SK-N-SH treated with all-trans-retinoic acid at 6 μM for 48 hours (cell line): ENCODE results near the gene PHF1.

ENCODE experiments used
- ATAC-seq: fragments of 200-7000 bp; cut with Tn5 transposase; 3 replicates; pipeline ENCODE4 v1.9.1; 2020; ENCODE audit warnings: mild to moderate bottlenecking, moderate library complexity
- ARNTL ChIP-seq: fragments of 450-650 bp; formaldehyde crosslinking; IDR thresholded peaks from 2 replicates; pipeline ENCODE4 v1.5.0; 2020; ENCODE audit warnings: low read depth, mild to moderate bottlenecking, moderate library complexity, borderline replicate concordance
- BACH2 ChIP-seq: fragments of 250-450 bp; sonication (Bioruptor Pico); IDR thresholded peaks from 2 replicates; pipeline ENCODE4 v1.9.0; 2021; ENCODE audit warnings: mild to moderate bottlenecking, borderline replicate concordance
- CREB5 ChIP-seq: fragments of 250-450 bp; sonication (Bioruptor Pico); IDR thresholded peaks from 2 replicates; pipeline ENCODE4 v1.5.1; 2020; ENCODE audit warnings: low read depth, mild to moderate bottlenecking, moderate library complexity
- CSDC2 ChIP-seq: fragments of 250-450 bp; sonication (Bioruptor Pico); IDR thresholded peaks from 2 replicates; pipeline ENCODE4 v1.5.0; 2020; ENCODE audit warnings: mild to moderate bottlenecking, moderate library complexity
- ESRRG ChIP-seq: fragments of 250-450 bp; sonication (Bioruptor Pico); IDR thresholded peaks from 2 replicates; pipeline ENCODE4 v1.6.1; 2021; ENCODE audit warnings: mild to moderate bottlenecking
- GLIS3 ChIP-seq: fragments of 250-450 bp; sonication (Bioruptor Pico); IDR thresholded peaks from 2 replicates; pipeline ENCODE4 v1.5.0; 2020; ENCODE audit warnings: mild to moderate bottlenecking, moderate library complexity
- ISL1 ChIP-seq: fragments of 250-450 bp; sonication (Bioruptor Pico); IDR thresholded peaks from 2 replicates; pipeline ENCODE4 v2.1.2; 2022; ENCODE audit warnings: mild to moderate bottlenecking, moderate library complexity
- OSR1 ChIP-seq: fragments of 250-450 bp; sonication (Bioruptor Pico); IDR thresholded peaks from 2 replicates; pipeline ENCODE4 v1.8.0; 2022; ENCODE audit warnings: moderate library complexity, mild to moderate bottlenecking, inconsistent platforms
- PATZ1 ChIP-seq: fragments of 250-450 bp; sonication (Bioruptor Pico); IDR thresholded peaks from 2 replicates; pipeline ENCODE4 v1.8.0; 2020; ENCODE audit warnings: mild to moderate bottlenecking, moderate library complexity, borderline replicate concordance
- PPARA ChIP-seq: fragments of 250-450 bp; sonication (Bioruptor Pico); IDR thresholded peaks from 2 replicates; pipeline ENCODE4 v1.5.0; 2020; ENCODE audit warnings: mild to moderate bottlenecking, borderline replicate concordance
- RARB ChIP-seq: fragments of 250-450 bp; sonication (Bioruptor Pico); IDR thresholded peaks from 2 replicates; pipeline ENCODE4 v1.8.0; 2021; ENCODE audit warnings: mild to moderate bottlenecking, moderate library complexity
- SNAI2 ChIP-seq: fragments of 250-450 bp; sonication (Bioruptor Pico); IDR thresholded peaks from 2 replicates; pipeline ENCODE4 v1.5.0; 2020; ENCODE audit warnings: mild to moderate bottlenecking, moderate library complexity
- TCF4 ChIP-seq: fragments of 250-450 bp; sonication (Bioruptor Pico); IDR thresholded peaks from 2 replicates; pipeline ENCODE4 v1.8.0; 2021; ENCODE audit warnings: mild to moderate bottlenecking, moderate library complexity, borderline replicate concordance
- TOX ChIP-seq: fragments of 250-450 bp; sonication (Bioruptor Pico); IDR thresholded peaks from 2 replicates; pipeline ENCODE4 v1.8.0; 2021; ENCODE audit warnings: mild to moderate bottlenecking, moderate library complexity, borderline replicate concordance
- TSHZ2 ChIP-seq: fragments of 250-450 bp; sonication (Bioruptor Pico); IDR thresholded peaks from 2 replicates; pipeline ENCODE4 v1.5.0; 2020; ENCODE audit warnings: mild to moderate bottlenecking, moderate library complexity
- ZC3H10 ChIP-seq: fragments of 250-450 bp; sonication (Bioruptor Pico); IDR thresholded peaks from 2 replicates; pipeline ENCODE4 v1.5.1; 2021; ENCODE audit warnings: mild to moderate bottlenecking, moderate library complexity
- ZFP3 ChIP-seq: fragments of 250-450 bp; sonication (Bioruptor Pico); IDR thresholded peaks from 2 replicates; pipeline ENCODE4 v1.5.0; 2020; ENCODE audit warnings: mild to moderate bottlenecking, moderate library complexity
- ZFP30 ChIP-seq: fragments of 450-650 bp; formaldehyde crosslinking; IDR thresholded peaks from 2 replicates; pipeline ENCODE4 v1.5.0; 2022; ENCODE audit warnings: mild to moderate bottlenecking, moderate library complexity
- ZNF70 ChIP-seq: fragments of 450-650 bp; formaldehyde crosslinking; IDR thresholded peaks from 2 replicates; pipeline ENCODE4 v1.5.0; 2020; ENCODE audit warnings: mild to moderate bottlenecking, moderate library complexity
- TF ChIP-seq, protein P1 (sequence below): fragments of 250-450 bp; sonication (Bioruptor Pico); IDR thresholded peaks from 2 replicates; pipeline ENCODE4 v1.5.1; 2021; ENCODE audit warnings: mild to moderate bottlenecking, moderate library complexity

PHF1 gene

GRCh38 chr6:33443619-33444504, 33.0 kb downstream of the PHF1 start:
- TF ChIP-seq TSHZ2 (no peak), ARNTL (CRISPR knock-in tag) (no peak), CSDC2 (CRISPR knock-in tag) (no peak), PPARA (CRISPR knock-in tag) (no peak), ZC3H10 (CRISPR knock-in tag) (no peak), ZFP3 (CRISPR knock-in tag) (no peak), OSR1 (CRISPR knock-in tag) (no peak), PATZ1 (CRISPR knock-in tag) (no peak), SNAI2 (CRISPR knock-in tag) (no peak), GLIS3 (CRISPR knock-in tag) (no peak), TCF4 (CRISPR knock-in tag) (no peak), ZFP30 (CRISPR knock-in tag) (no peak), TOX (CRISPR knock-in tag) (no peak), CREB5 (no peak), ISL1 (CRISPR knock-in tag) (no peak), ESRRG (no peak)
- TF ChIP-seq, protein P1, sequence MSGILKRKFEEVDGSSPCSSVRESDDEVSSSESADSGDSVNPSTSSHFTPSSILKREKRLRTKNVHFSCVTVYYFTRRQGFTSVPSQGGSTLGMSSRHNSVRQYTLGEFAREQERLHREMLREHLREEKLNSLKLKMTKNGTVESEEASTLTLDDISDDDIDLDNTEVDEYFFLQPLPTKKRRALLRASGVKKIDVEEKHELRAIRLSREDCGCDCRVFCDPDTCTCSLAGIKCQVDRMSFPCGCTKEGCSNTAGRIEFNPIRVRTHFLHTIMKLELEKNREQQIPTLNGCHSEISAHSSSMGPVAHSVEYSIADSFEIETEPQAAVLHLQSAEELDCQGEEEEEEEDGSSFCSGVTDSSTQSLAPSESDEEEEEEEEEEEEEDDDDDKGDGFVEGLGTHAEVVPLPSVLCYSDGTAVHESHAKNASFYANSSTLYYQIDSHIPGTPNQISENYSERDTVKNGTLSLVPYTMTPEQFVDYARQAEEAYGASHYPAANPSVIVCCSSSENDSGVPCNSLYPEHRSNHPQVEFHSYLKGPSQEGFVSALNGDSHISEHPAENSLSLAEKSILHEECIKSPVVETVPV (CRISPR knock-in tag): no peak
- no peak for ATAC-seq

- TF ChIP-seq ARNTL (CRISPR knock-in tag) (no peak), BACH2 (CRISPR knock-in tag) (no peak), GLIS3 (CRISPR knock-in tag) (no peak), PPARA (CRISPR knock-in tag) (no peak), RARB (CRISPR knock-in tag) (no peak), ZNF70 (no peak), ISL1 (CRISPR knock-in tag) (no peak), ZC3H10 (CRISPR knock-in tag) (no peak), ZFP3 (CRISPR knock-in tag) (no peak), PATZ1 (CRISPR knock-in tag) (no peak), CSDC2 (CRISPR knock-in tag) (no peak)
- TF ChIP-seq, all 23 proteins: peak for 0
- no peak for ATAC-seq
Observed at GRCh38 chr6:33445119-33445603, 34.3 kb downstream of the PHF1 start.
